ENCODE data around the gene NOD1.
A peak's percentile ranks its signal among the peaks of the same experiment; 100 is the strongest.
"Not testable (repeated sequence)": the region's sequence is repeated elsewhere in the genome, so short reads cannot be mapped to it uniquely, and the experiment has no call there.

The NOD1 gene

DNA sequence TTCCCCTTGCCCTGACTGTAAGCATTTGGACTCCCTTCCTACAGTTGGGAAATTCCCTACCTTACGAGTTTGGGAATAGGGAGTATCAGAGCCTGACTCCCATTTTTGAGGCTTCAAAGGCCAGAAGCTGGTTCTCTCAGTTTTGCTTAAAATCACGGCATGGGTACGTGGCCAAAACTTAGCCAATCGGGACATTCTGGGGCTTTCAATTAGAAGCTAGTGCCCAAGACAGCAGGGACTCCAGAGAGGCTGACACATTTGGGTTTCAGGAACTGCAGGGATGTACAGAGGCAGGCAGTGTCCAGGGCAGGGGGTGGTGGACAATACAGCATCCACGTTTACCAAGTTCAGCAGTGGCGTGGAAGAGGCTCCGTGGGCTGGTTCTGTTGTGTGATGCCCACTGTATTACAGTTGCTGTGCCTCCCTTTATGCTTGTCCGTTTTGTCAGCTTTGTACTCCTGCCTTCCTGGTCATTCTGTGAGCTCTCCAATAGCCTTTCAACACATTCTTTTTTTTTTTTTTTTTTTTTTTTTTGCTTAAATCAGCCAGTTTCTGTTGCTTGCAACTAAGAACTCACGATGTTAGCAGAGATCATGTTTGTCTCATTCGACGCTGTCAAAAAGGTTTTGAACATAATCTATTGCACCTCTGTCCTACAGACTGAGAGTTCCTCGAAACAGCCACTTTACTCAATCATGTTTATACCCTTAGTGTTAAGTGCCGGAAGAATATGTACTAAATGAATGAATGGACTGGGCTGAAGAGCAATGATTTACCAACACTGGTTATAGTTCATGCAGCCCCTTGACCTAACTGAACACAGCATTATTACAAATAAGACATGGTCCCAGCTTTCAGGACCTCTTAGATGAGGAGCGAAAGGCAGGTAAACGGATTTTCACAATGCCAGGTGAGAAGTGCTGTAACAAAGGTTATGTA lies 25.0 kb upstream of the NOD1 start:
- DNase-seq (ENCODE audit: low spot score) = no peak

GRCh38 chr7:30502470-30503251 lies 24.1 kb upstream of the NOD1 start:
- no peak for DNase-seq (ENCODE audit: low spot score)

DNA sequence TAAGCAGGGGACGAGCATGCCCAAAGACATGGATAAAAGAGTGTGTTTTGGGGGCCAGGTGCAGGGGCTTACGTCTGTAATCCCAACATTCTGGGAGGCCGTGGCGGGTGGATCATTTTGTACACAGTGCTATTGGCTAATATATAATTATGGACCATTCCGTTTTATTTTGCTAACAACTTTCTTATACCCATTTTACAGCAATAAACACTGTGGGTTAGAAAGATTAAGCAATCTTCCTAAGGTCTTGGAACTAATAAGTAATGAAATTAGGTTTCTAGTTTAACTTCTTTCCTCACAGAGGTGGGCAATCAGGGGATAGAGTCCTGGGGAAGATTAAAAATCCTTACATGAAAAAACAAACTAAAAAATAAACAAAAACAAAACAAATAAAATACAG lies 22.7 kb upstream of the NOD1 start:
- DNase-seq (ENCODE audit: low spot score) = no peak

- no peak for DNase-seq (ENCODE audit: low spot score)
These were observed 14.6 kb upstream of the NOD1 start for GRCh38 chr7:30493228-30493627.

- DNase-seq (ENCODE audit: low spot score) = no peak
These were observed 12.8 kb upstream of the NOD1 start for GRCh38 chr7:30491417-30491816.

- no peak for DNase-seq (ENCODE audit: low spot score)
These were observed 8.8 kb upstream of the NOD1 start for GRCh38 chr7:30487371-30487770.

DNA sequence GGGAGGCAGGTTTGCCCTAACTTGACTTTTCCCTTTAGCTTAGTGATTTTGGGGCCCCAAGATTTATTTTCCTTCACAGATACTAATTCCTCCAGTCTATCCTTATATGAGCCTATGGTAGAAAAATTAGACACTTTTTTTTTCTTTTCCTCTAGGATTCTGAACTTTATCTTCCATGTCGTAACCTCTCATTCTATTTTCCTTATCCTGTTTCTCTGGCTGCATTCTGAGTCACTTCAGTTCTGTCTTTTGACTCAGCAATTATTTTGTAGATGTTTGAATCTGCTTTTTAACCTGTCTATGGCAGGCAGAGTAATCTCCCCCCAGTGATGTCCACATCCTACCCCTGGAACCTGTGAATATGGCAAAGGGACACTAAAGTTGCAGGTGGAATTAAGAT lies 7.1 kb upstream of the NOD1 start:
- DNase-seq (ENCODE audit: low spot score) = no peak

- DNase-seq (ENCODE audit: low spot score) = not testable (repeated sequence)
These were observed 2.8 kb upstream of the NOD1 start for GRCh38 chr7:30481416-30481815.

- DNase-seq (ENCODE audit: low spot score) = peak; percentile 75
These were observed 877 bp upstream of the NOD1 start for GRCh38 chr7:30479202-30480120.

DNA sequence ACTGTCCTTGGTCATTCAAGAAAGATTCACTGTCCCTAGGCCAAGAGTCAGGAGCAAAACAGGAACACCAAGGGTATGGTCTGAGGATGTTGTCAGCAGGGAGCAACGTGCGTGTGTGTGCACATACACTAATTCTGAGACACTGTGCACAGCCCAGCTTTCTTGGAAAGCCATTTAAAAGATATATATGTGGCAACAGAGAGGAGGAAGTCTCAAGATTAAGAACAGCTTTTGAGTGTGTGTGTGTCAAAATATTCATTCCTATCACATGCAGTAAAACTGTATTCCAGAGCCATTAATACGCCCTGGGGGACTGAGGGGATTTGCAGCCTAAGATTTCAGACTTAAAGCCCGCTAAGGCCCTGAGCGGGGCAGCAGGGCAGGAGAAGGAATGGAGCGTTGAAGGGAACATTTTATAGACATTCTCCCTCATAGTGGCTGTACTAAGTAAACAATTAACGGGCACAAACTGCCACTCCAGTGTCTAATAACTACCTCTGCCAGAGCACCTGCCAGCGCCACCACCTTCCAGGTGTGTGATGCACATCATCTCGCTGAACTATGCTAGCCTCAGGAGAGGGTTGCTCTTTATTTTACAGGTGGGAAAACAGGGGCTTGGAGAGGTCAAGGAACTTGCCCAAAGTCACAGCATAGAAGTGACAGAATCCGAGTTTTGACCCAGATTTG lies 2.0 kb downstream of the NOD1 start:
- DNase-seq (ENCODE audit: low spot score) = no peak

- DNase-seq (ENCODE audit: low spot score) = no peak
These were observed 3.0 kb downstream of the NOD1 start for GRCh38 chr7:30475580-30475979.

- no peak for DNase-seq (ENCODE audit: low spot score)
These were observed 3.7 kb downstream of the NOD1 start for GRCh38 chr7:30474893-30475292.

DNA sequence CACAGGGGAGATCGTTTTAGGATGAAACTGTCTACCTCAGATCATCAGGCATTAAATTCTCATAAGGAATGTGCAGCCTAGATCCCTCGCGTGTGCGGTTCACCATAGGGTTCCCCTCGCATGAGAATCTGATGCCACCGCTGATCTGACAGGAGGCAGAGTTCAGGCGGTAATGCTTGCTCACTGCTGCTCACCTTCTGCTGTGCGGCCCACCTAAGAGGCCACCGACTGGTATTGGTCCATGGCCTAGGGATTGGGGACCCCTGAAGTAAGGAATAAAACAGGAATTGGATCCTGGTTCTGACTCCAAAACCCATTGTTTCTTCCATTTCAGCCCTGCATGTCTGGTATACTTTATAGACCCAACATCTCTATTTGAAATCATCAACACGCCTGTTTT lies 4.1 kb downstream of the NOD1 start:
- DNase-seq (ENCODE audit: low spot score) = no peak

- no peak for DNase-seq (ENCODE audit: low spot score)
These were observed 4.7 kb downstream of the NOD1 start for GRCh38 chr7:30473903-30474302.

- DNase-seq (ENCODE audit: low spot score) = no peak
These were observed 5.5 kb downstream of the NOD1 start for GRCh38 chr7:30472784-30473775.

DNA sequence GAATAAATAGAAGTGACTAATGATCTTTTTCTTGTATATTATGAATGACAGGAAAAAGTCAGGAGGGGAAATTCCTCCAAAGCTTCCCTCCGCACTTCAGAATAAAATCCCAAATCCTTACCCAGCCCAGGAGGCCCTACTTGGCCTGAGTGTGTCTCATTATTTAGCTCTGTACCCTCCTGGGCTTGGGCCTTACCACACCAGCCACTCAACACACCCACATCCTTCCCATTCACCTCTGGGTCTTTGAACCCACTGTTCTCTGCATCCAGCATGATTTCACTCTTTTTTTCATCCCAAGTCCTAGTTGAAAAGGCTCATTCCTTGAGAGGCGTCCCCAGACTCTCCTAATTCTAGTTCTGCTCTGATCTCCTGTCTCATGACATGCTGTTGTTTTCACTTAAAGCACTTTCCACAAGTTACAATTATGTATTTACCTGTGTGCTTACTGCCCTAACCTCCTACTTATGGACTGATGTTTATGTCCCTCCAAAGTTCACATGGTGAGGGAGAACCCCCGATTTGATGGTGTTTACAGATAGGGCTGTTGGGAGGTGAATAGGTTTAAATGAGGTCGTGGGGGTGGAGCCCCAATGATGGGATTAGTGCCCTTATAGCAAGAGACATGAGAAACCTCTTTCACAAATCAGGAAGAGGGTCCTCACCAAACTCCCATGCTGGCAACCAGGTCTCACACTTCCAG lies 6.4 kb downstream of the NOD1 start:
- no peak for DNase-seq (ENCODE audit: low spot score)

GRCh38 chr7:30471205-30471604 lies 7.4 kb downstream of the NOD1 start:
- no peak for DNase-seq (ENCODE audit: low spot score)

GRCh38 chr7:30470771-30471170 lies 7.8 kb downstream of the NOD1 start:
- no peak for DNase-seq (ENCODE audit: low spot score)

- DNase-seq (ENCODE audit: low spot score) = no peak
These were observed 8.3 kb downstream of the NOD1 start for GRCh38 chr7:30470163-30470770.
